PC-3 (cell line): Measurements from ENCODE around the gene OR5A2. TPM values are rescaled to one million over a fixed set of nuclear protein-coding genes. Genes with fewer than 3 reads are reported as not detected.

ENCODE experiments used
- ATAC-seq: fragments of 200-7000 bp; cut with Tn5 transposase; 2 replicates; pipeline ENCODE4 v1.9.1; 2020; ENCODE audit warnings: mild to moderate bottlenecking, moderate library complexity
- BruUV-seq: library from RNA; stranded (reverse); fragments of 400-500 nt; replicated peaks from 2 replicates; lab custom pipeline; 2021; lab: Mats Ljungman, UMichigan
- CTCF ChIA-PET: fragments of 300-600 bp; sonication (Branson Sonifier 250); formaldehyde crosslinking; loops from one replicate; lab custom pipeline; 2022; ENCODE audit warnings: antibody characterized with exemption; lab: Charles Lee
- POLR2A ChIA-PET: fragments of 300-600 bp; sonication (Branson Sonifier 250); formaldehyde crosslinking; loops from one replicate; lab custom pipeline; 2022; ENCODE audit warnings: antibody characterized with exemption; ENCODE audit not compliant: unreplicated experiment; lab: Charles Lee
- DNase-seq: peaks from one replicate; pipeline ENCODE4 v3.0.0-alpha.2; 2015
- H2AFZ ChIP-seq: fragments of 300-600 bp; sonication (generic); 2 replicates; pipeline ENCODE4 v1.6.0; 2016; ENCODE audit warnings: antibody characterized with exemption, low read length
- H3F3A ChIP-seq: fragments of 300-600 bp; sonication (generic); one replicate; pipeline ENCODE4 v1.6.0; 2017; ENCODE audit warnings: antibody characterized with exemption, low read length, control low read depth, mild to moderate bottlenecking; ENCODE audit not compliant: unreplicated experiment
- H3K27ac ChIP-seq: fragments of 300-600 bp; sonication (generic); 2 replicates; pipeline ENCODE4 v1.5.1; 2016; ENCODE audit warnings: mild to moderate bottlenecking, low read length
- H3K27me3 ChIP-seq: fragments of 300-600 bp; sonication (generic); 2 replicates; pipeline ENCODE4 v1.6.1; 2016; ENCODE audit warnings: low read length, mixed read lengths
- H3K36me3 ChIP-seq: fragments of 300-600 bp; sonication (generic); 2 replicates; pipeline ENCODE4 v1.6.1; 2016; ENCODE audit warnings: low read depth, mixed run types, low read length, mixed read lengths
- H3K4me1 ChIP-seq: fragments of 300-600 bp; sonication (generic); 2 replicates; pipeline ENCODE4 v1.5.1; 2016; ENCODE audit warnings: low read length; ENCODE audit not compliant: insufficient read depth
- H3K4me2 ChIP-seq: fragments of 300-600 bp; sonication (generic); 2 replicates; pipeline ENCODE4 v1.6.0; 2016; ENCODE audit warnings: low read length
- H3K4me3 ChIP-seq: fragments of 300-600 bp; sonication (generic); 2 replicates; pipeline ENCODE4 v1.5.1; 2016; ENCODE audit warnings: mild to moderate bottlenecking, low read length, mixed read lengths
- H3K79me2 ChIP-seq: fragments of 300-600 bp; sonication (generic); 2 replicates; pipeline ENCODE4 v1.6.1; 2017; ENCODE audit warnings: low read length, mixed read lengths
- H3K9ac ChIP-seq: fragments of 300-600 bp; sonication (generic); 2 replicates; pipeline ENCODE4 v1.6.0; 2016; ENCODE audit warnings: mild to moderate bottlenecking, low read length
- H3K9me2 ChIP-seq: fragments of 300-600 bp; sonication (generic); replicated peaks from 2 replicates; pipeline ENCODE4 v1.6.1; 2016; ENCODE audit warnings: mixed run types, low read length, mixed read lengths
- H3K9me3 ChIP-seq: fragments of 300-600 bp; sonication (generic); 2 replicates; pipeline ENCODE4 v1.6.1; 2016; ENCODE audit warnings: low read length, mixed read lengths
- H4K20me1 ChIP-seq: fragments of 300-600 bp; sonication (generic); 2 replicates; pipeline ENCODE4 v1.6.1; 2016; ENCODE audit warnings: low read length, mixed read lengths
- EZH2 ChIP-seq: fragments of 300-600 bp; sonication (generic); IDR thresholded peaks from one replicate; pipeline ENCODE4 v1.6.1; 2017; ENCODE audit warnings: antibody characterized with exemption, mild to moderate bottlenecking, low read length; ENCODE audit not compliant: unreplicated experiment
- EZH2phosphoT487 ChIP-seq: fragments of 300-600 bp; sonication (generic); IDR thresholded peaks from 2 replicates; pipeline ENCODE4 v1.6.1; 2018; ENCODE audit warnings: mild to moderate bottlenecking, antibody characterized with exemption, low read length, borderline replicate concordance
- intact Hi-C: fragments of 100-400 bp; cut with micrococcal nuclease; formaldehyde crosslinking; loops from 2 replicates; pipeline ENCODE4 v1.9.0; 2023
- total RNA-seq: library from RNA; depleted of rRNA; stranded (reverse); fragments of >200 nt; gene quantifications from 2 replicates; pipeline ENCODE4 v1.2.3, GENCODE V29; 2014
- TF ChIP-seq, protein P1 (sequence below): fragments of 300-600 bp; sonication (generic); conservative IDR thresholded peaks from 2 replicates; pipeline ENCODE4 v1.5.1; 2017; ENCODE audit warnings: antibody characterized with exemption, low read depth, mild to moderate bottlenecking, low read length

The OR5A2 gene
- total RNA-seq, 1 experiment from 2014 or later: not detected

DNA sequence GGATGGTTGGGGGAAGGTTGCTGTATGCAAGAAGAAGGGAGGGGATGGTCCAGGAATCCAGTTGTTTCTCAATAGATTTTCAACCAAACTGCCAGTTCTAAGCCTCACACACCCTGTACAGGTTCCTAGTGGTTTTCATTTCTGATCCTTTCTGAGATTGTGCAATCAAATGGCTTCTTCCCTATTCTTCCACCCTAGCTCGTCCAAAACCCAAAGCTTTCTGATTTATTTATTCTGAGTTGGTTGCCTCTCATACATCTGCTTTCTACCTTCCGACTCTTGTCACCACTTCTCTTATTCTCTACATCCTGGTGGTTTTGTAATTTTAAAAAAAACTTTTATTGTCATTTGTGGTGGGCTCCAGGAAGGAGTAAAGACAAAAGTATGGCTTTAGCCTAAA is 12.6 kb downstream of the OR5A2 start:
- POLR2A ChIA-PET: no interaction called here

DNA sequence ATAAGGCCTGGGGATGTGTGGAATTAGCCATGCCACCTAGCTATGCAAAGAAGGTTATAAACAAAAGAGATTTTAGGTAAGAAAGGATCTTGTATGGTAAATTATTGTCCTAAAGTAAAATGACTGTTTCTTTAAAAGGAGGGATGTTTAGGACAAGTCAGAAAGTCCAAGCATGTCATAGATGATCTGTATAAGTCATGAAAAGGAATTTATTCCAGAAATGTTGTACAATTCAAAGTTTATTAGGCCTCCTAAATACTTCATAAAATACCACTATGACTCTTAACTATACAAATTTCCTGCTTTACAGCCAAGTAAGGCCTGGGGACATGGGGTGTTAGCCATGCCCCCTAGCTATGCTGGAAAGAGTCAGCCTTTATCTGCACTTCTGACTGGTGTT is 22.7 kb downstream of the OR5A2 start:
- no peak overlapping the region for H2AFZ ChIP-seq
- DNase-seq (no peak), ATAC-seq (no peak)
- H3K27ac ChIP-seq: no peak overlapping the region
- H3K79me2 ChIP-seq: no peaks in the 10 kb centered on the region
- no peaks in the 10 kb centered on the region for H3K9me2 ChIP-seq
- no TSS peak for BruUV-seq
- no peak overlapping the region for H3K4me2 ChIP-seq
- intact Hi-C loops: no loop called here
- no peak overlapping the region for H3K9ac ChIP-seq
- peaks cover 31% of the 10 kb centered on the region for H3K9me3 ChIP-seq
- no peak overlapping the region for H3K4me3 ChIP-seq
- ChIA-PET POLR2A (no interaction called here), CTCF (interaction anchor here (0.7 kb wide), 1 partner anchor 835 kb away, joined by 3 read pairs; no protein-coding TSS in a partner anchor)
- no peak for TF ChIP-seq EZH2phosphoT487
- TF ChIP-seq, protein P1, sequence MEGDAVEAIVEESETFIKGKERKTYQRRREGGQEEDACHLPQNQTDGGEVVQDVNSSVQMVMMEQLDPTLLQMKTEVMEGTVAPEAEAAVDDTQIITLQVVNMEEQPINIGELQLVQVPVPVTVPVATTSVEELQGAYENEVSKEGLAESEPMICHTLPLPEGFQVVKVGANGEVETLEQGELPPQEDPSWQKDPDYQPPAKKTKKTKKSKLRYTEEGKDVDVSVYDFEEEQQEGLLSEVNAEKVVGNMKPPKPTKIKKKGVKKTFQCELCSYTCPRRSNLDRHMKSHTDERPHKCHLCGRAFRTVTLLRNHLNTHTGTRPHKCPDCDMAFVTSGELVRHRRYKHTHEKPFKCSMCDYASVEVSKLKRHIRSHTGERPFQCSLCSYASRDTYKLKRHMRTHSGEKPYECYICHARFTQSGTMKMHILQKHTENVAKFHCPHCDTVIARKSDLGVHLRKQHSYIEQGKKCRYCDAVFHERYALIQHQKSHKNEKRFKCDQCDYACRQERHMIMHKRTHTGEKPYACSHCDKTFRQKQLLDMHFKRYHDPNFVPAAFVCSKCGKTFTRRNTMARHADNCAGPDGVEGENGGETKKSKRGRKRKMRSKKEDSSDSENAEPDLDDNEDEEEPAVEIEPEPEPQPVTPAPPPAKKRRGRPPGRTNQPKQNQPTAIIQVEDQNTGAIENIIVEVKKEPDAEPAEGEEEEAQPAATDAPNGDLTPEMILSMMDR: no peak
- no peak for TF ChIP-seq EZH2
- no peaks in the 10 kb centered on the region for H3K27me3 ChIP-seq
- no peaks in the 10 kb centered on the region for H3K4me1 ChIP-seq
- no peaks in the 10 kb centered on the region for H4K20me1 ChIP-seq
- no peaks in the 10 kb centered on the region for H3F3A ChIP-seq
- no peaks in the 10 kb centered on the region for H3K36me3 ChIP-seq

More for the DNA sequence above, 12.6 kb downstream of the OR5A2 start:
- TF ChIP-seq EZH2: no peak
- no peak for TF ChIP-seq EZH2phosphoT487
- H3K4me1 ChIP-seq: no peaks in the 10 kb centered on the region
- H3K9ac ChIP-seq: no peak overlapping the region
- no peaks in the 10 kb centered on the region for H4K20me1 ChIP-seq
- no peak overlapping the region for H3K27ac ChIP-seq
- peaks cover 35% of the 10 kb centered on the region for H3K27me3 ChIP-seq
- no peaks in the 10 kb centered on the region for H3K79me2 ChIP-seq
- H3K9me3 ChIP-seq: peaks cover 26% of the 10 kb centered on the region
- DNase-seq (no peak), ATAC-seq (no peak)
- CTCF ChIA-PET: no interaction called here
- H3K4me3 ChIP-seq: no peak overlapping the region
- no peak overlapping the region for H3K4me2 ChIP-seq
- H3F3A ChIP-seq: no peaks in the 10 kb centered on the region
- H3K36me3 ChIP-seq: no peaks in the 10 kb centered on the region
- intact Hi-C loops: no loop called here
- no peak overlapping the region for H2AFZ ChIP-seq
- BruUV-seq: no TSS peak
- no peaks in the 10 kb centered on the region for H3K9me2 ChIP-seq

DNA sequence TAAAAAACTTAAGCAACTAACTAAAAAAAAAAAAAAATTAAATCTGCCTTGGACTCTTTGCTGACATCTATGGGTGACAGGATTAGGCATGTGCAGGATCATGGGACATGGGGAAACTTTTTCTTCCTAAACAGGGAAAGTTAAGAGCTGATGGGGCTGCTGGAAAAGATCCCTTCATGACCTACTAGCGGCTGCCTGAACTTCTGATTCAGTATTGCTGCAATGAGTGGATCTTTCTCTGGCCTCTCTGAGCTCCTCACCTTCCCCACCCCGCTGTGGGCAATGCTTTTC is 25.0 kb downstream of the OR5A2 start:
- ChIA-PET POLR2A (no interaction called here), CTCF (no interaction called here)
- no peaks in the 10 kb centered on the region for H3F3A ChIP-seq
- H4K20me1 ChIP-seq: no peaks in the 10 kb centered on the region
- H3K9ac ChIP-seq: no peak overlapping the region
- H2AFZ ChIP-seq: no peak overlapping the region
- DNase-seq: no peak
- BruUV-seq: no TSS peak
- no peak overlapping the region for H3K27ac ChIP-seq
- no peaks in the 10 kb centered on the region for H3K4me1 ChIP-seq
- TF ChIP-seq, protein P1: no peak; the same call in 1 of the 2 replicates
- TF ChIP-seq EZH2 (no peak), EZH2phosphoT487 (no peak)
- ATAC-seq: no peak
- H3K27me3 ChIP-seq: no peaks in the 10 kb centered on the region
- H3K4me3 ChIP-seq: no peak overlapping the region
- peaks cover 24% of the 10 kb centered on the region for H3K9me3 ChIP-seq
- no peaks in the 10 kb centered on the region for H3K79me2 ChIP-seq
- intact Hi-C loops: no loop called here
- no peaks in the 10 kb centered on the region for H3K36me3 ChIP-seq
- H3K9me2 ChIP-seq: no peaks in the 10 kb centered on the region
- H3K4me2 ChIP-seq: no peak overlapping the region
